Right cardiac atrium (tissue), 5 donors: ENCODE measurements around the gene RAX2. TPM values are rescaled to one million over a fixed set of nuclear protein-coding genes. Genes with fewer than 3 reads are reported as not detected.
"Not testable (repeated sequence)": the region's sequence is repeated elsewhere in the genome, so short reads cannot be mapped to it uniquely, and the experiment has no call there.

Experiments
- ATAC-seq, 2 donors: fragments of 200-7000 bp; cut with Tn5 transposase; one replicate each; pipeline versions ENCODE4 v1.8.0 to v1.9.1; 2020; ENCODE audit warnings: moderate library complexity in 2 of 2, mild to moderate bottlenecking in 1 of 2
- DNase-seq, 3 donors: peaks; one replicate each; pipeline ENCODE4 v3.0.0-alpha.2; 2020
- H3K27ac ChIP-seq: one replicate; pipeline ENCODE4 v1.5.1; 2013; ENCODE audit warnings: mild to moderate bottlenecking, low read length, control low read depth, moderate library complexity
- H3K27me3 ChIP-seq: one replicate; pipeline ENCODE4 v1.6.1; 2013; ENCODE audit not compliant: control insufficient read depth, insufficient read depth
- H3K4me1 ChIP-seq: one replicate; pipeline ENCODE4 v1.6.1; 2013; ENCODE audit warnings: low read length; ENCODE audit not compliant: control insufficient read depth, insufficient read depth
- H3K4me3 ChIP-seq: one replicate; pipeline ENCODE4 v1.5.1; 2013; ENCODE audit warnings: low read length, control low read depth
- H3K9me3 ChIP-seq: one replicate; pipeline ENCODE4 v1.6.1; 2013; ENCODE audit warnings: low read length; ENCODE audit not compliant: control insufficient read depth
- WGBS: extraction: QIAGEN DNeasy Blood & Tissue Kit; methylation state at CpG from one replicate; pipeline ENCODE4 v1.1.7; 2013; 5-methylcytosine and 5-hydroxymethylcytosine counted together
- intact Hi-C, 4 donors: fragments of 100-400 bp; cut with DNase I; formaldehyde crosslinking; loops; one replicate each; pipeline versions ENCODE4 v1.11.0 to v1.14.0; 2022 to 2023
- long read RNA-seq, 4 donors: library from polyadenylated mRNA; unstranded; transcript quantifications; one replicate each; pipeline ENCODE4 v2.0.0, GENCODE V29; 2020 to 2021
- polyA plus RNA-seq: library from polyadenylated mRNA; stranded (reverse); fragments of 200-250 nt; gene quantifications from one replicate; pipeline ENCODE4 v1.2.3, GENCODE V29; 2013
- total RNA-seq, 4 donors: library from RNA; stranded (reverse); fragmentation: NEBNext Ultra II Directional; extraction: Animal tissue kit (Norgen Biotek cat#: 25700); gene quantifications; one replicate each; pipeline ENCODE4 v1.2.1, GENCODE V29; 2021
- donor health status: healthy with polysubstance abuse.
- donor health status: DM: no; HTN: yes; CAD: no.
- donor health status: DM: no; HTN: no; CAD: no.
- donor health status: DM: no; HTN: yes; CAD: no; lungs with severe emphysema.
- donor health status: DM: yes; HTN: yes; CAD: no.

Gene RAX2
- not detected for total RNA-seq
- not detected for polyA plus RNA-seq
- long read RNA-seq, donor 1 = 0 reads
- long read RNA-seq, donor 2 = 0 reads
- long read RNA-seq, donor 3 = 0 reads
- long read RNA-seq, donor 4 = 0 reads

- no peak for ATAC-seq
- intact Hi-C loops = no loop called here
- DNase-seq = peak in 2 of 3 donors; percentile 30 to 35
- Histone ChIP-seq H3K9me3 (no peaks in the 10 kb centered on the region), H3K27ac (no peak within 1 kb of the TSS), H3K4me1 (no peaks in the 10 kb centered on the region), H3K4me3 (no peak within 1 kb of the TSS), H3K27me3 (no peaks in the 10 kb centered on the region)
- 47% methylated on average over 23 of the region's 23 CpGs for WGBS
These were observed at the start of gene RAX2 for GRCh38 chr19:3771906-3772455. Gene RAX2, minus strand, starts transcription at chr19:3772228. Its CDS starts 486 bp downstream, at chr19:3771742.

GRCh38 chr19:3821156-3821555 is 49.1 kb upstream of the RAX2 start:
- intact Hi-C loops = no loop called here
- 92% methylated on average over 23 of the region's 23 CpGs for WGBS

GRCh38 chr19:3819989-3820388 is 48.0 kb upstream of the RAX2 start:
- intact Hi-C loops = no loop called here

More at GRCh38 chr19:3821156-3821555, 49.1 kb upstream of the RAX2 start:
- no peak overlapping the region for H3K4me3 ChIP-seq
- ATAC-seq (no peak), DNase-seq (no peak)
- H3K4me1 ChIP-seq = no peaks in the 10 kb centered on the region
- H3K27me3 ChIP-seq = no peaks in the 10 kb centered on the region
- H3K9me3 ChIP-seq = no peaks in the 10 kb centered on the region
- H3K27ac ChIP-seq = no peak overlapping the region

GRCh38 chr19:3818918-3819317 is 46.9 kb upstream of the RAX2 start:
- Histone ChIP-seq H3K4me1 (no peaks in the 10 kb centered on the region), H3K9me3 (no peaks in the 10 kb centered on the region), H3K27ac (no peak overlapping the region), H3K4me3 (no peak overlapping the region), H3K27me3 (no peaks in the 10 kb centered on the region)
- intact Hi-C loops = no loop called here
- 73% methylated on average over 31 of the region's 31 CpGs for WGBS
- no peak for ATAC-seq
- no peak for DNase-seq

More at GRCh38 chr19:3819989-3820388, 48.0 kb upstream of the RAX2 start:
- Histone ChIP-seq H3K27ac (no peak overlapping the region), H3K4me1 (no peaks in the 10 kb centered on the region), H3K27me3 (no peaks in the 10 kb centered on the region), H3K4me3 (no peak overlapping the region), H3K9me3 (no peaks in the 10 kb centered on the region)
- DNase-seq = no peak
- WGBS = 88% methylated on average over 19 of the region's 19 CpGs
- no peak for ATAC-seq

DNA sequence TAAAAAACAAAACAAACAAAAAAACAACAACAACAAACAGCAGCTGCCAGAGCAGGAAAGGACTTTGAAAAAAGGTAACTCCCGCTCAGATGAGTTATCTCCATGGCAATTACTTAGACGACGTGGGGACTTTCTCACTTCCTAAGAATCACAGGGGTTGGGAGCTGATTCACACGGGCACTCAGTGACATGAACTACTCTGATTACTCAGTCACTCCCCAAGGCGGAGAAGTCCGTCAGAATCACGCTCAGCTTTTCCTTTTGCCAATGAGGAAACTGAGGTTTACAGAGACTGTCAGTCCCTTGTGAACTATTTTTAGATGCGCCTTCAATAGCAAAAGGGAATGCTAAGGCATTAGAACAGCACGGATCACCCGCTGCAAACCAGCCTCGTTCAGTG is 46.4 kb upstream of the RAX2 start:
- ATAC-seq (no peak), DNase-seq (no peak)
- Histone ChIP-seq H3K27me3 (no peaks in the 10 kb centered on the region), H3K4me1 (no peaks in the 10 kb centered on the region), H3K9me3 (no peaks in the 10 kb centered on the region), H3K4me3 (no peak overlapping the region), H3K27ac (no peak overlapping the region)
- 27% methylated on average over 11 of the region's 11 CpGs for WGBS
- intact Hi-C loops = no loop called here

DNA sequence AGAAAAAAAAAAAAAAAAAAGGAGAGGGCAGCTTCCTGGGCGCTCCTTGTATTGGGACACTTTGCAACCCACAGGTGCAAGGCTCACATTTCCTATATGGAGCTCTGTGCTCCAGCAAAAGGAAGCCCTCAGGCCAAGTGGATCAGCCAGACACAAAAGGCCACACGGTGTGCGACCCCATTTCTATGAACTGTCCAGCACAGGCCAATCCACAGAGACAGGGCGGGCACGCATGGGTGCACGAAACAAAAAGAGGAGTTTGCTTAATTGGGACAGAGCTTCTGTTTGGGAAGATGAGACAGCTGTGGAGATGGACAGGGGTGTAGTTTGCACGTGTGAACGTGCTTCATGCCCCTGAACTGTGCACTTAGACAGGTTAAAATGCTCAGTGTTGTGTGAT is 45.7 kb upstream of the RAX2 start:
- intact Hi-C loops = no loop called here
- DNase-seq (no peak), ATAC-seq (no peak)
- Histone ChIP-seq H3K4me1 (peaks cover 4% of the 10 kb centered on the region), H3K4me3 (no peak overlapping the region), H3K9me3 (no peaks in the 10 kb centered on the region), H3K27ac (no peak overlapping the region), H3K27me3 (no peaks in the 10 kb centered on the region)
- WGBS = 88% methylated on average over 8 of the region's 8 CpGs

DNA sequence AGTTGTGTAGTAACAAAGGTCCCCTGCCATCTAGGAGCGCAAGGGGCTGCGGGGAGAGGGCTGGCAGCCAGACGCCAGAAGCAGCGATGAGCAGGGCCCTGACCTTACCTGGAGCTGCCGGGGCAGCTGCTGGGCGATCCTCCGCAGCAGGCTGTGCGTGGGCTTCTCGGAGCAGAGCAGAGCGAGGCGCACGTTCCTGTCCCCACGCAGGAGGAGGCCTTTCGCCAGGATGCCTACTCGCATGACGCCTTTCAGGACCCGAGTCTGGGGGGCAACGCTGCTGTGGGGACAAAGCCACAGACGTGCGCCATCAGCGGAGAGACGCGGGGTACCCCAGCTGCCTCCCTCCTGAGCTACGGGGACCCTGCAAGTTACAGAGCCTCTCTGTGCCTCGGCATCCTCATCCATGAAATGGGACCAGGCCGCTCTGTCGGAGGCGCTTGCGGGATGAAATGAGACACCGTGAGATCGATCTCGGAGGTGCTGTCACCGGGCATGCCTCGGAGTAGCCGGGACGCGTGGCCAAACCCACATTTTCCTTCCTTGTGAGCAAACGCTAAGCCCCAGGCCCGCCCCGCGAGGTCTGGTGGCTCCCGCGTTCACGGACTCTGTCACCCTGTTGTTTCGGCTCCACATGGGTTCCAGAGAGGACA is 44.7 kb upstream of the RAX2 start:
- no peaks in the 10 kb centered on the region for H3K9me3 ChIP-seq
- H3K27ac ChIP-seq = no peak overlapping the region
- DNase-seq (no peak), ATAC-seq (no peak)
- WGBS = 92% methylated on average over 45 of the region's 45 CpGs
- H3K4me1 ChIP-seq = peaks cover 4% of the 10 kb centered on the region
- H3K27me3 ChIP-seq = no peaks in the 10 kb centered on the region
- no peak overlapping the region for H3K4me3 ChIP-seq
- intact Hi-C loops = no loop called here

- H3K9me3 ChIP-seq, H3K4me1 ChIP-seq, H3K27ac ChIP-seq, H3K4me3 ChIP-seq, ATAC-seq, intact Hi-C loops, H3K27me3 ChIP-seq, DNase-seq: not testable (repeated sequence)
- WGBS = 91% methylated on average over 9 of the region's 9 CpGs
These were observed 44.1 kb upstream of the RAX2 start for GRCh38 chr19:3816148-3816547.

GRCh38 chr19:3814648-3815047 is 42.6 kb upstream of the RAX2 start:
- no peak for ATAC-seq
- Histone ChIP-seq H3K9me3 (no peaks in the 10 kb centered on the region), H3K4me1 (peaks cover 4% of the 10 kb centered on the region), H3K4me3 (no peak overlapping the region), H3K27me3 (no peaks in the 10 kb centered on the region), H3K27ac (no peak overlapping the region)
- intact Hi-C loops = no loop called here
- no peak for DNase-seq
- 94% methylated on average over 4 of the region's 4 CpGs for WGBS

- intact Hi-C loops = no loop called here
- ATAC-seq = no peak
- WGBS = 58% methylated on average over 22 of the region's 22 CpGs
These were observed 41.7 kb upstream of the RAX2 start for GRCh38 chr19:3813473-3814392.

More at GRCh38 chr19:3813473-3814392, 41.7 kb upstream of the RAX2 start:
- no peaks in the 10 kb centered on the region for H3K27me3 ChIP-seq
- H3K27ac ChIP-seq = no peak overlapping the region
- H3K9me3 ChIP-seq = no peaks in the 10 kb centered on the region
- peak in 1 of 3 donors; percentile 35 for DNase-seq
- H3K4me1 ChIP-seq = peaks cover 4% of the 10 kb centered on the region
- H3K4me3 ChIP-seq = no peak overlapping the region
